OCI-LY3 (cell line): ENCODE results near the gene OPN3.
"Not testable (repeated sequence)": the region's sequence is repeated elsewhere in the genome, so short reads cannot be mapped to it uniquely, and the experiment has no call there.

ENCODE experiments used
- H2AFZ ChIP-seq: fragments of 200-600, 300-600 bp; shearing (Covaris generic); 2 replicates; pipeline ENCODE4 v1.6.0; 2014; ENCODE audit warnings: antibody characterized with exemption, low read depth, low read length
- H3K27ac ChIP-seq: fragments of 200-600, 300-600 bp; sonication (generic); 2 replicates; pipeline ENCODE4 v1.5.1; 2014; ENCODE audit warnings: mild to moderate bottlenecking, low read length, moderate library complexity, mixed read lengths
- H3K27me3 ChIP-seq: fragments of 200-600, 300-600 bp; sonication (generic); 2 replicates; pipeline ENCODE4 v1.6.1; 2014; ENCODE audit warnings: low read depth, low read length, mixed read lengths
- H3K36me3 ChIP-seq: fragments of 200-600, 300-600 bp; sonication (generic); replicated peaks from 2 replicates; pipeline ENCODE3; 2014; ENCODE audit warnings: low read depth, low read length, mixed read lengths
- H3K4me1 ChIP-seq: fragments of 300-600, 200-600 bp; sonication (generic); 2 replicates; pipeline ENCODE4 v1.6.1; 2014; ENCODE audit warnings: low read length, mixed read lengths
- H3K4me2 ChIP-seq: fragments of 200-600, 300-600 bp; sonication (generic); 2 replicates; pipeline ENCODE4 v1.6.1; 2014; ENCODE audit warnings: low read length, mixed read lengths
- H3K4me3 ChIP-seq: fragments of 300-600, 200-600 bp; sonication (generic); 2 replicates; pipeline ENCODE4 v1.5.1; 2014; ENCODE audit warnings: antibody characterized with exemption, mild to moderate bottlenecking, low read length, moderate library complexity
- H3K79me2 ChIP-seq: fragments of 300-600, 200-600 bp; shearing (Covaris generic); 2 replicates; pipeline ENCODE4 v1.6.1; 2014; ENCODE audit warnings: mild to moderate bottlenecking, low read length, mixed read lengths
- H3K9ac ChIP-seq: fragments of 300-600, 200-600 bp; shearing (Covaris generic); 2 replicates; pipeline ENCODE4 v1.6.0; 2014; ENCODE audit warnings: mild to moderate bottlenecking, low read length, moderate library complexity
- H3K9me3 ChIP-seq: fragments of 200-600, 300-600 bp; shearing (Covaris generic); 2 replicates; pipeline ENCODE4 v1.6.1; 2014; ENCODE audit warnings: low read length, mixed read lengths; ENCODE audit not compliant: insufficient read depth
- H4K20me1 ChIP-seq: fragments of 200-600, 300-600 bp; sonication (generic); 2 replicates; pipeline ENCODE4 v1.6.1; 2016; ENCODE audit warnings: low read length, mixed read lengths; ENCODE audit not compliant: insufficient read depth
- EZH2phosphoT487 ChIP-seq: fragments of 200-600 bp; shearing (Covaris generic); IDR thresholded peaks from 2 replicates; pipeline ENCODE4 v1.6.1; 2018; ENCODE audit warnings: antibody characterized with exemption, mixed run types, low read depth
- TF ChIP-seq, protein P1 (sequence below): fragments of 200-600, 300-600 bp; sonication (generic); IDR thresholded peaks from 2 replicates; pipeline ENCODE4 v1.5.1; 2014; ENCODE audit warnings: antibody characterized with exemption, low read length, low read depth

Gene OPN3

DNA sequence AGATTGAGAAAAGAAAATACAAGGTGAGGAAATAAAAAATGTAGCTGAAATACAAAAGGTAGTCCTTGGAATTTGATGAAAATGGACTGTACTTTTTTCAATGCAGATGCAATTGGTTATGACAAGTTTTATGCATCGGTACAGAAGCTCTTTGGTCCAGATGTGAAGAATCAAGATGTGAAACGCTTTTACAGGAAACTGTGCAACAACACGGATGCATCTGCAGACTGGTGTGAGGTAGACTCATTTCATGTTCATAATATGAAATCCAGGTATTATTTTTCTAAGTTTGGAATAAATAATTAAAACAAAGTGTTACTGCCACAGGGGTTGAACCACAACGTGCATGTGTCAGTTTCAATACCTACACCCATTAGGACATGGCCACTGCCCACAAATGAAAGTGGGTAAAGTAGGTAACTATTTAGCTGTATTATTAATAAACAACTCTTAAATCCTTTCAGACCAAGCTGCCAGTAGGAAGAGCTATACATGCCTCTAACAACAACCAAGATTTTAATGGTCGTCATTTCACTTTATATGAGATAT, 20.3 kb upstream of the OPN3 start:
- H3K36me3 ChIP-seq: no peaks in the 10 kb centered on the region
- H3K4me1 ChIP-seq: no peaks in the 10 kb centered on the region
- H3K27me3 ChIP-seq: no peaks in the 10 kb centered on the region
- no peaks in the 10 kb centered on the region for H3K9me3 ChIP-seq
- no peak overlapping the region for H3K9ac ChIP-seq
- H3K27ac ChIP-seq: no peak overlapping the region
- no peaks in the 10 kb centered on the region for H4K20me1 ChIP-seq
- H2AFZ ChIP-seq: no peak overlapping the region
- no peak overlapping the region for H3K4me2 ChIP-seq
- H3K4me3 ChIP-seq: no peak overlapping the region
- H3K79me2 ChIP-seq: no peaks in the 10 kb centered on the region
- TF ChIP-seq, protein P1, sequence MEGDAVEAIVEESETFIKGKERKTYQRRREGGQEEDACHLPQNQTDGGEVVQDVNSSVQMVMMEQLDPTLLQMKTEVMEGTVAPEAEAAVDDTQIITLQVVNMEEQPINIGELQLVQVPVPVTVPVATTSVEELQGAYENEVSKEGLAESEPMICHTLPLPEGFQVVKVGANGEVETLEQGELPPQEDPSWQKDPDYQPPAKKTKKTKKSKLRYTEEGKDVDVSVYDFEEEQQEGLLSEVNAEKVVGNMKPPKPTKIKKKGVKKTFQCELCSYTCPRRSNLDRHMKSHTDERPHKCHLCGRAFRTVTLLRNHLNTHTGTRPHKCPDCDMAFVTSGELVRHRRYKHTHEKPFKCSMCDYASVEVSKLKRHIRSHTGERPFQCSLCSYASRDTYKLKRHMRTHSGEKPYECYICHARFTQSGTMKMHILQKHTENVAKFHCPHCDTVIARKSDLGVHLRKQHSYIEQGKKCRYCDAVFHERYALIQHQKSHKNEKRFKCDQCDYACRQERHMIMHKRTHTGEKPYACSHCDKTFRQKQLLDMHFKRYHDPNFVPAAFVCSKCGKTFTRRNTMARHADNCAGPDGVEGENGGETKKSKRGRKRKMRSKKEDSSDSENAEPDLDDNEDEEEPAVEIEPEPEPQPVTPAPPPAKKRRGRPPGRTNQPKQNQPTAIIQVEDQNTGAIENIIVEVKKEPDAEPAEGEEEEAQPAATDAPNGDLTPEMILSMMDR: no peak
- no peak for TF ChIP-seq EZH2phosphoT487

DNA sequence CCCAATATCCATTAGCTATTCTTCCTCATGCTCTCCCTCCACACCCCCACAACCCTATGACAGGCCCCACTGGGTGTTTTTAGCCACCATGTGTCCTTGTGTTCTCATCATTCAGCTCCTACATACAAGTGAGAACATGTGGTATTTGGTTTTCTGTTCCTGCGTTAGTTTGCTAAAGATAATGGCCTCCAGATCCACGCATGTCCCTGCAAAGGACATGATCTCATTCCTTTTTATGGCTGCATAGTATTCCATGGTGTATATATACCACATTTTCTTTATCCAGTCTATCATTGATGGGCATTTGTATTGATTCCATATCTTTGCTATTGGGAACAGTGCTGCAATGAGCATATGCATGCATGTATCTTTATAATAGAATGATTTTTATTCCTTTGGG, 18.8 kb upstream of the OPN3 start:
- not testable (repeated sequence) for H3K9me3 ChIP-seq

DNA sequence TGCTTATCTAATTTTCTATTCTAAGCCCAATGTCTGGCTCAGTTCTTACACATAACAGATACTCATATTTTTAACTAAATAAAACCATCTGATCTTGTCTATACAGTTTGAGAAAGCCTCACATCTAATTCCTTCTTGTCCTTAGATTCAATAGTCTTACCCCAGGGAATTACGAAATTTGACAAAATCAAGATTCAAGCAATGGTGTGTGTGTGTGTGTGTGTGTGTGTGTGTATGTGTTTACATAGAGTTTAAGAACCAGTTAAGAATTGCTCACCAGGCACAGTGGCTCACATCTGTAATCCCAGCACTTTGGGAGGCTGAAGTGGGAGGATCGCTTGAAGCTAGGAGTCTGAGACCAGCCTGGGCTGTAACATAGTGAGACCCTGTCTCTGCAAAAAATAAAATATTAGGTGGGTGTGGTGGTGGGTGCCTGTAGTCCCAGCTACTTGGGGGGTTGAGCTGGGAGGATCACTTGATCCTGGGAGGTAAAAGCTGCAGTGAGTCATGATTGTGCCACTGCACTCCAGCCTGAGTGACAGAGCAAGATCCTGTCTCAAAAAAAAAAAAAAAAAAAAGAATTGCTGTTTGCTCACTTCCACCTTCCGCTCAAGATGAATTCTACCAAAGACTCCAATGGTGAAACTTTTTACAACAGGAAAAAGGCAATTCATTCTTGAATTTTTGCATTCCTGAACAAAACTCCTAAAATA, 18.1 kb upstream of the OPN3 start:
- H3K27ac ChIP-seq: no peak overlapping the region

More for the DNA sequence above, 18.8 kb upstream of the OPN3 start:
- H3K4me1 ChIP-seq, H3K9ac ChIP-seq, H3K27me3 ChIP-seq, H3K4me2 ChIP-seq, H2AFZ ChIP-seq, H3K27ac ChIP-seq, H3K79me2 ChIP-seq, H3K4me3 ChIP-seq, H4K20me1 ChIP-seq, H3K36me3 ChIP-seq: not testable (repeated sequence)

DNA sequence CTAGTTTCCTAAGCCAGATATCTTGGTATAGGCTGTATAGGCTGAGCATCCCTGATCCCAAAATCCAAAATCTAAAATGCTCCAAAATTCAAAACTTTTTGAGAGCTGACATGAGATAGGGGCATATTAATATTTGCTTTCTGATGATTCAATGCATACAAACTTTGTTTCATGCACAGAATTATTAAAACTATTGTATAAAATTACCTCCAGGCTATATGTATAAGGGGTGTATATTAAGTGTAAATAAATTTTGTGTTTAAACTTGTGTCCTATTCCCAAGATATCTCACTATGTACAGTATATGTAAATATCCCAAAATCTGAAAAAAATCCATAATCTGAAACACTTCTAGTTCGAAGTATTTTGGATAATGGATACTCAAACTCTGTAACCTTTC, 14.5 kb upstream of the OPN3 start:
- Histone ChIP-seq H3K79me2 (no peaks in the 10 kb centered on the region), H3K9me3 (no peaks in the 10 kb centered on the region), H3K4me3 (no peak overlapping the region), H3K4me1 (peaks cover 8% of the 10 kb centered on the region), H4K20me1 (no peaks in the 10 kb centered on the region), H3K27me3 (peaks cover 12% of the 10 kb centered on the region), H3K4me2 (no peak overlapping the region), H3K9ac (no peak overlapping the region), H2AFZ (no peak overlapping the region), H3K27ac (no peak overlapping the region), H3K36me3 (no peaks in the 10 kb centered on the region)
- TF ChIP-seq EZH2phosphoT487: no peak
- TF ChIP-seq, protein P1: no peak

More for the DNA sequence above, 18.1 kb upstream of the OPN3 start:
- H3K9ac ChIP-seq: no peak overlapping the region
- H3K27me3 ChIP-seq: no peaks in the 10 kb centered on the region
- no peak overlapping the region for H3K4me2 ChIP-seq
- no peak overlapping the region for H3K4me3 ChIP-seq
- H3K9me3 ChIP-seq: no peaks in the 10 kb centered on the region
- H3K79me2 ChIP-seq: no peaks in the 10 kb centered on the region
- no peak for TF ChIP-seq EZH2phosphoT487
- TF ChIP-seq, protein P1: no peak
- H3K4me1 ChIP-seq: peaks cover 8% of the 10 kb centered on the region
- H4K20me1 ChIP-seq: no peaks in the 10 kb centered on the region
- H3K36me3 ChIP-seq: no peaks in the 10 kb centered on the region
- no peak overlapping the region for H2AFZ ChIP-seq
